Measurements from ENCODE around the gene NDUFB2. TPM values are rescaled to one million over a fixed set of nuclear protein-coding genes. Genes with fewer than 3 reads are reported as not detected.
A peak's percentile ranks its signal among the peaks of the same experiment; 100 is the strongest.

The NDUFB2 gene
- total RNA-seq, 1 donor from 2014 or later: 257 TPM

DNA sequence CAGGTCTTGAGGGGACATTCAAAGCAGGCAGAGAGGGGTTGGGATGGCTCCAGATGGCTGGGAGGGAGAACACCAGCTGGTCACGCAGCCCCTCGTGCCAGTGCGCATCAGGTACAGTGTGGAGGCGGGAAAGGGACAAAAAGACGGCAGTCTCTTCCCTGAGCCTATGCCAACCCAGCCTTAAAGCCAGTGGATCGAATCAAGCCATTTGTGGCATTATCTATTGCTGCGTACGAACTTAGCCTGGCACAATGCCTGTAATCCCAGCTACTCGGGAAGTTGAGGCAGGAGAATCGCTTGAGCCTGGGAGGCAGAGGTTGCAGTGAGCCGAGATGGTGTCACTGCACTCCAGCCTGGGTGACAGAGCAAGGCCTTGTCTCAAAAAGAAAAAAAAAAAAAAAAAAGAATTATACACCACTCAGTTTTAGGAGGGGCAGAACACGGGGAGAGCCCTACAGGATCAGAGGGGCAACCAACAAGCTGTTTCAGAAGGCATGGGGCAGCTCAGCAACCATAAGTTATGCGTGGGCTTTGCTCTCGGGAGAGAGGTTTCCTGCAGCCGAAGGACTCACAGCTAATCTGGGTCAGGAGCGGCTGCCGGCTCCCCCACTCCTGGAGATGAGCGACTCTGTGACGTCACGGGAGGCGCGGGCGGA lies 356 bp upstream of the NDUFB2 start:
- Histone ChIP-seq H3K4me3 (peak overlapping the region; percentile 68 to 86), H3K36me3 (peaks cover 3 to 4% of the 10 kb centered on the region in 2 donors), H3K27ac (peak overlapping the region; percentile 87), H3K9me3 (no peaks in the 10 kb centered on the region), H3K4me1 (peaks cover 33% of the 10 kb centered on the region), H3K27me3 (no peaks in the 10 kb centered on the region)
- TF ChIP-seq CTCF (IDR thresholded peaks at IDR 0.05) (no peak), POLR2AphosphoS5 (IDR thresholded peaks at IDR 0.05; ENCODE audit: insufficient read depth in 1 of 2, low read depth in 1 of 2) (no peak), POLR2A (IDR thresholded peaks at IDR 0.05) (no peak)
- peak in 1 of 2 donors; percentile 97 for DNase-seq (ENCODE audit: extremely low spot score in 2 of 2)
- intact Hi-C loops (cut with DNase I): no loop called here

DNA sequence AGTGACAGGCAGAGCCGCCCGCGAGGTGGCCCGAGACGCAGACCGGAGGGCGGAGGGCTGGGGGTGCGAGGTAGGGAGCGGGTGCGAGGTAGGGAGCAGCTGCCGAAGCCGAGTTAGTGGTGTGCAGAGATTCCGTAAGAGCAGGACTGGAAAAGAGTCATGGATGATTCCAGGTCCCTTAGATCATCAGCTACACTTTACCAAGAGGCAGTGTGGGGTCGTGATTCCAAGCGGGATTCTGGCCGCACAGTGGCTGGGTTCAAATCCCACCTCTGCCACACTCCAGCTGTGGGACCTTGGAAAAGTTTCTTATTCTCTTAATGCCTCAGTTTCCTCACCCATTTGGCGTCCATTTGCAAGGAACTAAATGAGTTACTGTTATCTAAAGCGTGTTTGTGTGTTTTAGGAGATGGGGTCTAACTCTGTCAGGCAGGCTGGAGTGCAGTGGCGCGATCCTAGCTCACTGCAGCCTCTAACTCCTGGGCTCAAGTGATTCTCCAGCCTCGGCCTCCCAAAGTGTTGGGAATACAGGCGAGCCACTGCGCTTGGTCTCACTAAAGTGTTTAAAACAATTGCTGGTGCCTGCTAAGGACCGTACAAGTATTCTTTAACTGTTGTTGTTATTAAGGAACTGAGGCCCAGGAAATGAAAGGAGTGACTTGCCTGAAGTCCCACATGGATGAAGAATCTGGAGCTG lies 1.1 kb downstream of the NDUFB2 start:
- Histone ChIP-seq H3K27me3 (no peaks in the 10 kb centered on the region), H3K27ac (peak overlapping the region; percentile 87), H3K36me3 (peaks cover 0 to 2% of the 10 kb centered on the region in 2 donors), H3K4me3 (peak overlapping the region; percentile 68 to 86), H3K4me1 (peaks cover 33% of the 10 kb centered on the region), H3K9me3 (no peaks in the 10 kb centered on the region)
- TF ChIP-seq CTCF (IDR thresholded peaks at IDR 0.05) (no peak), POLR2A (IDR thresholded peaks at IDR 0.05) (no peak), POLR2AphosphoS5 (IDR thresholded peaks at IDR 0.05; ENCODE audit: insufficient read depth in 1 of 2, low read depth in 1 of 2) (no peak)
- intact Hi-C loops (cut with DNase I): no loop called here
- no peak for DNase-seq (ENCODE audit: extremely low spot score in 2 of 2)

DNA sequence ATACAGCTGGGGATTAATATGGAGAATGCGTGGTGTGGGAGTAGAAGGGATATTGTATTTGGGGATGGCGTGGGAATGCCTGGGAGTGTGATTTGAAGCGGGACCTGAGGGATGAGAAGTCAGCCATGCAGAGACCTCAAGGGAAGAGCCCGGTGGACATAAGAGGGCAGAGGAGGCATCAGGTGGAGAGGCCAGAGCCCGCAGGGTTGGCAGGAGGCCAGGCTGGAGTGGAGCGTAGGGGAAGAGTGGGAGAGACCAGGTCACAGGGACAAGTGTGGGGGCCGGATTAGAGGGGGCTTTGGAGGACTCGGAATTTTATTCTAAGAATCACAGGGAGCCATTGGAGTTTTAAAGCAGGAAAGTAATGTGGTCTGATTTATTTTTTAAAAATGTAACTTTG lies 2.0 kb downstream of the NDUFB2 start:
- H3K36me3 ChIP-seq: peaks cover 0 to 5% of the 10 kb centered on the region in 2 donors
- H3K4me3 ChIP-seq: no peak overlapping the region
- H3K27me3 ChIP-seq: no peaks in the 10 kb centered on the region
- no peak for DNase-seq (ENCODE audit: extremely low spot score in 2 of 2)
- H3K9me3 ChIP-seq: no peaks in the 10 kb centered on the region
- no peak for TF ChIP-seq POLR2A (IDR thresholded peaks at IDR 0.05)
- TF ChIP-seq POLR2AphosphoS5 (IDR thresholded peaks at IDR 0.05; ENCODE audit: insufficient read depth in 1 of 2, low read depth in 1 of 2): no peak
- no peak for TF ChIP-seq CTCF (IDR thresholded peaks at IDR 0.05)
- peaks cover 33% of the 10 kb centered on the region for H3K4me1 ChIP-seq
- intact Hi-C loops (cut with DNase I): no loop called here
- no peak overlapping the region for H3K27ac ChIP-seq

GRCh38 chr7:140702774-140703173 lies 6.3 kb downstream of the NDUFB2 start:
- intact Hi-C loops (cut with DNase I): no loop called here
- no peak for DNase-seq (ENCODE audit: extremely low spot score in 2 of 2)
- TF ChIP-seq POLR2AphosphoS5 (IDR thresholded peaks at IDR 0.05; ENCODE audit: insufficient read depth in 1 of 2, low read depth in 1 of 2) (no peak), POLR2A (IDR thresholded peaks at IDR 0.05) (no peak), CTCF (IDR thresholded peaks at IDR 0.05) (no peak)
- H3K4me1 ChIP-seq: peaks cover 22% of the 10 kb centered on the region
- no peak overlapping the region for H3K4me3 ChIP-seq
- peaks cover 0 to 39% of the 10 kb centered on the region in 2 donors for H3K36me3 ChIP-seq
- no peaks in the 10 kb centered on the region for H3K9me3 ChIP-seq
- H3K27ac ChIP-seq: no peak overlapping the region
- no peaks in the 10 kb centered on the region for H3K27me3 ChIP-seq

- Histone ChIP-seq H3K4me3 (no peak overlapping the region), H3K4me1 (peaks cover 8% of the 10 kb centered on the region), H3K36me3 (peaks cover 0 to 39% of the 10 kb centered on the region in 2 donors), H3K9me3 (no peaks in the 10 kb centered on the region), H3K27me3 (no peaks in the 10 kb centered on the region), H3K27ac (no peak overlapping the region)
- TF ChIP-seq POLR2AphosphoS5 (IDR thresholded peaks at IDR 0.05; ENCODE audit: insufficient read depth in 1 of 2, low read depth in 1 of 2): no peak
- TF ChIP-seq POLR2A (IDR thresholded peaks at IDR 0.05): no peak
- TF ChIP-seq CTCF (IDR thresholded peaks at IDR 0.05): no peak
- no peak for DNase-seq (ENCODE audit: extremely low spot score in 2 of 2)
- intact Hi-C loops (cut with DNase I): no loop called here
Observed at GRCh38 chr7:140704205-140704604, 7.7 kb downstream of the NDUFB2 start.
